ENCODE measurements around the gene KIF17.

KIF17 gene

GRCh38 chr1:20632386-20632785 lies 85.4 kb downstream of the KIF17 start:
- Histone ChIP-seq H3K9me3 (ENCODE audit: control insufficient read depth, low read length) (no peaks in the 10 kb centered on the region), H3K27ac (ENCODE audit: insufficient read depth, low read length, poor library complexity, severe bottlenecking) (no peak overlapping the region), H3K27me3 (replicated peaks; ENCODE audit: control insufficient read depth, insufficient read depth, low read length, poor library complexity, severe bottlenecking) (no peaks in the 10 kb centered on the region), H3K36me3 (ENCODE audit: control insufficient read depth, insufficient read depth, low read length) (no peaks in the 10 kb centered on the region), H3K4me1 (ENCODE audit: control insufficient read depth, insufficient read depth, low read length, poor library complexity, severe bottlenecking) (peaks cover 11% of the 10 kb centered on the region), H3K4me3 (ENCODE audit: insufficient read depth, low read depth, low read length, poor library complexity, severe bottlenecking) (no peak overlapping the region)
- DNase-seq = no peak

- Histone ChIP-seq H3K27me3 (replicated peaks; ENCODE audit: control insufficient read depth, insufficient read depth, low read length, poor library complexity, severe bottlenecking) (no peaks in the 10 kb centered on the region), H3K4me1 (ENCODE audit: control insufficient read depth, insufficient read depth, low read length, poor library complexity, severe bottlenecking) (peaks cover 11% of the 10 kb centered on the region), H3K27ac (ENCODE audit: insufficient read depth, low read length, poor library complexity, severe bottlenecking) (no peak overlapping the region), H3K4me3 (ENCODE audit: insufficient read depth, low read depth, low read length, poor library complexity, severe bottlenecking) (no peak overlapping the region), H3K9me3 (ENCODE audit: control insufficient read depth, low read length) (no peaks in the 10 kb centered on the region), H3K36me3 (ENCODE audit: control insufficient read depth, insufficient read depth, low read length) (no peaks in the 10 kb centered on the region)
- DNase-seq = no peak
Measured at GRCh38 chr1:20630729-20631128, 87.1 kb downstream of the KIF17 start.

GRCh38 chr1:20626524-20626923 lies 91.3 kb downstream of the KIF17 start:
- Histone ChIP-seq H3K9me3 (ENCODE audit: control insufficient read depth, low read length) (no peaks in the 10 kb centered on the region), H3K27ac (ENCODE audit: insufficient read depth, low read length, poor library complexity, severe bottlenecking) (no peak overlapping the region), H3K36me3 (ENCODE audit: control insufficient read depth, insufficient read depth, low read length) (no peaks in the 10 kb centered on the region), H3K4me3 (ENCODE audit: insufficient read depth, low read depth, low read length, poor library complexity, severe bottlenecking) (no peak overlapping the region), H3K4me1 (ENCODE audit: control insufficient read depth, insufficient read depth, low read length, poor library complexity, severe bottlenecking) (no peaks in the 10 kb centered on the region), H3K27me3 (replicated peaks; ENCODE audit: control insufficient read depth, insufficient read depth, low read length, poor library complexity, severe bottlenecking) (no peaks in the 10 kb centered on the region)
- no peak for DNase-seq

GRCh38 chr1:20626098-20626427 lies 91.7 kb downstream of the KIF17 start:
- Histone ChIP-seq H3K27ac (ENCODE audit: insufficient read depth, low read length, poor library complexity, severe bottlenecking) (no peak overlapping the region), H3K4me1 (ENCODE audit: control insufficient read depth, insufficient read depth, low read length, poor library complexity, severe bottlenecking) (no peaks in the 10 kb centered on the region), H3K27me3 (replicated peaks; ENCODE audit: control insufficient read depth, insufficient read depth, low read length, poor library complexity, severe bottlenecking) (no peaks in the 10 kb centered on the region), H3K4me3 (ENCODE audit: insufficient read depth, low read depth, low read length, poor library complexity, severe bottlenecking) (no peak overlapping the region), H3K9me3 (ENCODE audit: control insufficient read depth, low read length) (no peaks in the 10 kb centered on the region), H3K36me3 (ENCODE audit: control insufficient read depth, insufficient read depth, low read length) (no peaks in the 10 kb centered on the region)
- no peak for DNase-seq

GRCh38 chr1:20625176-20626097 lies 92.4 kb downstream of the KIF17 start:
- Histone ChIP-seq H3K9me3 (ENCODE audit: control insufficient read depth, low read length) (no peaks in the 10 kb centered on the region), H3K27ac (ENCODE audit: insufficient read depth, low read length, poor library complexity, severe bottlenecking) (no peak overlapping the region), H3K4me1 (ENCODE audit: control insufficient read depth, insufficient read depth, low read length, poor library complexity, severe bottlenecking) (no peaks in the 10 kb centered on the region), H3K36me3 (ENCODE audit: control insufficient read depth, insufficient read depth, low read length) (no peaks in the 10 kb centered on the region), H3K4me3 (ENCODE audit: insufficient read depth, low read depth, low read length, poor library complexity, severe bottlenecking) (no peak overlapping the region), H3K27me3 (replicated peaks; ENCODE audit: control insufficient read depth, insufficient read depth, low read length, poor library complexity, severe bottlenecking) (no peaks in the 10 kb centered on the region)
- no peak for DNase-seq

- H3K36me3 ChIP-seq (ENCODE audit: control insufficient read depth, insufficient read depth, low read length) = no peaks in the 10 kb centered on the region
- H3K4me3 ChIP-seq (ENCODE audit: insufficient read depth, low read depth, low read length, poor library complexity, severe bottlenecking) = no peak overlapping the region
- DNase-seq = no peak
- H3K4me1 ChIP-seq (ENCODE audit: control insufficient read depth, insufficient read depth, low read length, poor library complexity, severe bottlenecking) = no peaks in the 10 kb centered on the region
- no peaks in the 10 kb centered on the region for H3K9me3 ChIP-seq (ENCODE audit: control insufficient read depth, low read length)
- no peak overlapping the region for H3K27ac ChIP-seq (ENCODE audit: insufficient read depth, low read length, poor library complexity, severe bottlenecking)
- no peaks in the 10 kb centered on the region for H3K27me3 ChIP-seq (replicated peaks; ENCODE audit: control insufficient read depth, insufficient read depth, low read length, poor library complexity, severe bottlenecking)
Measured at GRCh38 chr1:20624709-20625108, 93.1 kb downstream of the KIF17 start.

GRCh38 chr1:20621012-20621411 lies 96.8 kb downstream of the KIF17 start:
- no peaks in the 10 kb centered on the region for H3K27me3 ChIP-seq (replicated peaks; ENCODE audit: control insufficient read depth, insufficient read depth, low read length, poor library complexity, severe bottlenecking)
- no peaks in the 10 kb centered on the region for H3K4me1 ChIP-seq (ENCODE audit: control insufficient read depth, insufficient read depth, low read length, poor library complexity, severe bottlenecking)
- DNase-seq = no peak
- no peak overlapping the region for H3K27ac ChIP-seq (ENCODE audit: insufficient read depth, low read length, poor library complexity, severe bottlenecking)
- no peaks in the 10 kb centered on the region for H3K36me3 ChIP-seq (ENCODE audit: control insufficient read depth, insufficient read depth, low read length)
- H3K9me3 ChIP-seq (ENCODE audit: control insufficient read depth, low read length) = no peaks in the 10 kb centered on the region
- H3K4me3 ChIP-seq (ENCODE audit: insufficient read depth, low read depth, low read length, poor library complexity, severe bottlenecking) = no peak overlapping the region

GRCh38 chr1:20619999-20620398 lies 97.8 kb downstream of the KIF17 start:
- H3K27ac ChIP-seq (ENCODE audit: insufficient read depth, low read length, poor library complexity, severe bottlenecking) = no peak overlapping the region
- H3K36me3 ChIP-seq (ENCODE audit: control insufficient read depth, insufficient read depth, low read length) = no peaks in the 10 kb centered on the region
- no peaks in the 10 kb centered on the region for H3K9me3 ChIP-seq (ENCODE audit: control insufficient read depth, low read length)
- H3K4me1 ChIP-seq (ENCODE audit: control insufficient read depth, insufficient read depth, low read length, poor library complexity, severe bottlenecking) = no peaks in the 10 kb centered on the region
- no peak overlapping the region for H3K4me3 ChIP-seq (ENCODE audit: insufficient read depth, low read depth, low read length, poor library complexity, severe bottlenecking)
- H3K27me3 ChIP-seq (replicated peaks; ENCODE audit: control insufficient read depth, insufficient read depth, low read length, poor library complexity, severe bottlenecking) = no peaks in the 10 kb centered on the region
- no peak for DNase-seq

GRCh38 chr1:20618550-20618949 lies 99.3 kb downstream of the KIF17 start:
- no peak overlapping the region for H3K27ac ChIP-seq (ENCODE audit: insufficient read depth, low read length, poor library complexity, severe bottlenecking)
- no peaks in the 10 kb centered on the region for H3K4me1 ChIP-seq (ENCODE audit: control insufficient read depth, insufficient read depth, low read length, poor library complexity, severe bottlenecking)
- no peaks in the 10 kb centered on the region for H3K27me3 ChIP-seq (replicated peaks; ENCODE audit: control insufficient read depth, insufficient read depth, low read length, poor library complexity, severe bottlenecking)
- no peak for DNase-seq
- no peak overlapping the region for H3K4me3 ChIP-seq (ENCODE audit: insufficient read depth, low read depth, low read length, poor library complexity, severe bottlenecking)
- no peaks in the 10 kb centered on the region for H3K36me3 ChIP-seq (ENCODE audit: control insufficient read depth, insufficient read depth, low read length)
- no peaks in the 10 kb centered on the region for H3K9me3 ChIP-seq (ENCODE audit: control insufficient read depth, low read length)

GRCh38 chr1:20616847-20617487 lies 100.8 kb downstream of the KIF17 start:
- no peaks in the 10 kb centered on the region for H3K4me1 ChIP-seq (ENCODE audit: control insufficient read depth, insufficient read depth, low read length, poor library complexity, severe bottlenecking)
- H3K36me3 ChIP-seq (ENCODE audit: control insufficient read depth, insufficient read depth, low read length) = no peaks in the 10 kb centered on the region
- no peak overlapping the region for H3K27ac ChIP-seq (ENCODE audit: insufficient read depth, low read length, poor library complexity, severe bottlenecking)
- H3K9me3 ChIP-seq (ENCODE audit: control insufficient read depth, low read length) = no peaks in the 10 kb centered on the region
- no peak overlapping the region for H3K4me3 ChIP-seq (ENCODE audit: insufficient read depth, low read depth, low read length, poor library complexity, severe bottlenecking)
- no peak for DNase-seq
- no peaks in the 10 kb centered on the region for H3K27me3 ChIP-seq (replicated peaks; ENCODE audit: control insufficient read depth, insufficient read depth, low read length, poor library complexity, severe bottlenecking)
